Natural killer cell (primary cell): ENCODE data around the gene EPHA4. TPM values are rescaled to one million over a fixed set of nuclear protein-coding genes. Genes with fewer than 3 reads are reported as not detected.

Experiments
- ATAC-seq, 3 donors: fragments of 150-1000 bp in 2 of 3; fragments of 200-7000 bp in 1 of 3; cut with Tn5 transposase; 1 replicate in 1 of 3; 2 replicates in 2 of 3; pipeline ENCODE4 v1.10.0; 2021; ENCODE audit warnings: mild to moderate bottlenecking in 2 of 3, moderate library complexity in 2 of 3
- DNase-seq, 2 donors: peaks; one replicate each; pipeline versions ENCODE4 v3.0.0 to v3.0.0-alpha.2; 2013 to 2021; ENCODE audit warnings: mixed read lengths in 1 of 2
- H3K27ac ChIP-seq: one replicate; pipeline ENCODE4 v1.5.1; 2013; ENCODE audit warnings: mild to moderate bottlenecking, low read length
- H3K27me3 ChIP-seq: one replicate; pipeline ENCODE4 v1.6.1; 2013; ENCODE audit warnings: low read length; ENCODE audit not compliant: control insufficient read depth, insufficient read depth
- H3K36me3 ChIP-seq: one replicate; pipeline ENCODE4 v1.6.1; 2013; ENCODE audit warnings: low read length; ENCODE audit not compliant: control insufficient read depth, insufficient read depth
- H3K4me1 ChIP-seq: one replicate; pipeline ENCODE4 v1.6.1; 2013; ENCODE audit warnings: low read length; ENCODE audit not compliant: control insufficient read depth, insufficient read depth
- H3K4me3 ChIP-seq: one replicate; pipeline ENCODE4 v1.5.1; 2013; ENCODE audit warnings: low read length
- H3K9me3 ChIP-seq: one replicate; pipeline ENCODE4 v1.6.1; 2013; ENCODE audit warnings: low read length; ENCODE audit not compliant: control insufficient read depth, insufficient read depth
- H3K27ac Mint-ChIP-seq, 2 donors: one replicate each; pipeline ENCODE4 v1.8.0; 2022; ENCODE audit warnings: mild to moderate bottlenecking in 2 of 2, mixed read lengths in 2 of 2, moderate library complexity in 1 of 2
- H3K27me3 Mint-ChIP-seq, 2 donors: one replicate each; pipeline ENCODE4 v1.8.0; 2022; ENCODE audit warnings: low read depth in 2 of 2, mixed read lengths in 2 of 2
- H3K36me3 Mint-ChIP-seq: one replicate; pipeline ENCODE4 v1.8.0; 2022; ENCODE audit warnings: mixed read lengths
- H3K4me1 Mint-ChIP-seq, 2 donors: one replicate each; pipeline ENCODE4 v1.8.0; 2022; ENCODE audit warnings: mixed read lengths in 2 of 2
- H3K4me3 Mint-ChIP-seq: one replicate; pipeline ENCODE4 v1.8.0; 2022; ENCODE audit warnings: mild to moderate bottlenecking, moderate library complexity, mixed read lengths
- H3K9me3 Mint-ChIP-seq, 2 donors: one replicate each; pipeline ENCODE4 v1.8.0; 2022; ENCODE audit warnings: mixed read lengths in 2 of 2
- WGBS: methylation state at CpG from one replicate; pipeline ENCODE4 v1.1.7; 2013; ENCODE audit warnings: missing lambda C conversion rate; ENCODE audit not compliant: insufficient coverage; 5-methylcytosine and 5-hydroxymethylcytosine counted together
- intact Hi-C: fragments of 100-400 bp; cut with micrococcal nuclease; formaldehyde crosslinking; loops from one replicate; pipeline ENCODE4 v1.14.2; 2022
- total RNA-seq, 4 donors: library from RNA; stranded (reverse); fragments of 120-200 nt in 1 of 4; gene quantifications; one replicate each; pipeline versions ENCODE4 v1.2.3 to v1.2.4, GENCODE V29; 2013 to 2022
- TF ChIP-seq, protein P1 (sequence below): fragments of 200-600 bp; IDR thresholded peaks from one replicate; pipeline ENCODE4 v1.8.0; 2022; ENCODE audit warnings: antibody characterized with exemption

Gene EPHA4
- total RNA-seq, 3 donors from 2014 or later (not counting 1 experiment from before 2014, with no cell fraction given), result 27.2 to 48.6 (median 44.7) TPM

DNA sequence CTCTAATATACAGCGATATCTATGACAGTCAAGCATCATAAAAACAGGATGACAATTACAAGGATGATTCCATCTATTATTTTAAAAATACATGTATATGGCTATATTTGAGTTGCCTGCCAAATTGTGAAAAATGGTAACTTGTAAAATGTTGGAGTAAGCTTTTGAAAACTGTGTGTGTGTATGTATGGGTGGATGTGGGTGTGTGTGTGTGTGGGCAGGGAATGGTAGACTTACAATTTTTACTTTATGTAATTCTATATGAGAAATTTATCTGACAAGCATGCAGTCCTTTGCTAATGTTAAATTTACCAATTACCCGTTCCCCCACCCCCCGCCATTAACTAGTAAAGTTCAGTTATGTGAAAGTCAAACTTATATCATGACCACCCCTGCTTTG, 14.0 kb downstream of the EPHA4 start:
- Mint-ChIP-seq H3K36me3 (peaks cover 10% of the 10 kb centered on the region), H3K27ac (no peak overlapping the region), H3K27me3 (no peaks in the 10 kb centered on the region), H3K4me3 (no peak overlapping the region), H3K9me3 (no peaks in the 10 kb centered on the region), H3K4me1 (peaks cover 20 to 26% of the 10 kb centered on the region in 2 donors)
- H3K4me3 ChIP-seq, result no peak overlapping the region
- no peak overlapping the region for H3K27ac ChIP-seq
- DNase-seq (no peak), ATAC-seq (no peak)
- H3K9me3 ChIP-seq, result no peaks in the 10 kb centered on the region
- intact Hi-C loops, result no loop called here
- no peaks in the 10 kb centered on the region for H3K27me3 ChIP-seq
- no peaks in the 10 kb centered on the region for H3K36me3 ChIP-seq
- WGBS, result 100% methylated on average over 1 of the region's 3 CpGs
- peaks cover 9% of the 10 kb centered on the region for H3K4me1 ChIP-seq
- TF ChIP-seq, protein P1, sequence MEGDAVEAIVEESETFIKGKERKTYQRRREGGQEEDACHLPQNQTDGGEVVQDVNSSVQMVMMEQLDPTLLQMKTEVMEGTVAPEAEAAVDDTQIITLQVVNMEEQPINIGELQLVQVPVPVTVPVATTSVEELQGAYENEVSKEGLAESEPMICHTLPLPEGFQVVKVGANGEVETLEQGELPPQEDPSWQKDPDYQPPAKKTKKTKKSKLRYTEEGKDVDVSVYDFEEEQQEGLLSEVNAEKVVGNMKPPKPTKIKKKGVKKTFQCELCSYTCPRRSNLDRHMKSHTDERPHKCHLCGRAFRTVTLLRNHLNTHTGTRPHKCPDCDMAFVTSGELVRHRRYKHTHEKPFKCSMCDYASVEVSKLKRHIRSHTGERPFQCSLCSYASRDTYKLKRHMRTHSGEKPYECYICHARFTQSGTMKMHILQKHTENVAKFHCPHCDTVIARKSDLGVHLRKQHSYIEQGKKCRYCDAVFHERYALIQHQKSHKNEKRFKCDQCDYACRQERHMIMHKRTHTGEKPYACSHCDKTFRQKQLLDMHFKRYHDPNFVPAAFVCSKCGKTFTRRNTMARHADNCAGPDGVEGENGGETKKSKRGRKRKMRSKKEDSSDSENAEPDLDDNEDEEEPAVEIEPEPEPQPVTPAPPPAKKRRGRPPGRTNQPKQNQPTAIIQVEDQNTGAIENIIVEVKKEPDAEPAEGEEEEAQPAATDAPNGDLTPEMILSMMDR, result no peak

DNA sequence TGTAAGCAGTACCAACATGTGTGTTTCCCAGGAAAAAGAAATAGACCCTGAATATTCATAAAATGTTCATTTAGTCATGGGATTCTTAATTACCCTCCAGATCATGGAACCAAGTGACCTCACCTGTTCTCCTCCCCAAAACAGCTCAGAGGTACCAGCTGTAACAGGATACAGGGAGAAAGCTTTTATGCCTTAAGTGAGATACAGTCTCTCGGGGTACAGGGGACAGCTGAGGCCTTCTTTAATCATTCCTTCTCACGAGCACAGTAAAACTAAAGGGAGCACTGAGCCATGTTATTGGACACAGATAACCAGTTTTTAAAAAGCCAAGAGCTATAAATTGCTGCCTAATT, 16.6 kb downstream of the EPHA4 start:
- no peak for ATAC-seq
- Histone ChIP-seq H3K4me1 (peaks cover 9% of the 10 kb centered on the region), H3K36me3 (no peaks in the 10 kb centered on the region), H3K27me3 (no peaks in the 10 kb centered on the region), H3K4me3 (no peak overlapping the region), H3K27ac (no peak overlapping the region), H3K9me3 (no peaks in the 10 kb centered on the region)
- no peaks in the 10 kb centered on the region for H3K27me3 Mint-ChIP-seq
- intact Hi-C loops, result no loop called here
- H3K36me3 Mint-ChIP-seq, result peaks cover 6% of the 10 kb centered on the region
- peak overlapping the region in 1 of 2 donors; percentile 21 for H3K27ac Mint-ChIP-seq
- H3K4me1 Mint-ChIP-seq, result peaks cover 20 to 29% of the 10 kb centered on the region in 2 donors
- no peaks in the 10 kb centered on the region for H3K9me3 Mint-ChIP-seq
- no peak for DNase-seq
- TF ChIP-seq, protein P1, result no peak
- H3K4me3 Mint-ChIP-seq, result no peak overlapping the region
- WGBS, result 88% methylated on average over 2 of the region's 2 CpGs

DNA sequence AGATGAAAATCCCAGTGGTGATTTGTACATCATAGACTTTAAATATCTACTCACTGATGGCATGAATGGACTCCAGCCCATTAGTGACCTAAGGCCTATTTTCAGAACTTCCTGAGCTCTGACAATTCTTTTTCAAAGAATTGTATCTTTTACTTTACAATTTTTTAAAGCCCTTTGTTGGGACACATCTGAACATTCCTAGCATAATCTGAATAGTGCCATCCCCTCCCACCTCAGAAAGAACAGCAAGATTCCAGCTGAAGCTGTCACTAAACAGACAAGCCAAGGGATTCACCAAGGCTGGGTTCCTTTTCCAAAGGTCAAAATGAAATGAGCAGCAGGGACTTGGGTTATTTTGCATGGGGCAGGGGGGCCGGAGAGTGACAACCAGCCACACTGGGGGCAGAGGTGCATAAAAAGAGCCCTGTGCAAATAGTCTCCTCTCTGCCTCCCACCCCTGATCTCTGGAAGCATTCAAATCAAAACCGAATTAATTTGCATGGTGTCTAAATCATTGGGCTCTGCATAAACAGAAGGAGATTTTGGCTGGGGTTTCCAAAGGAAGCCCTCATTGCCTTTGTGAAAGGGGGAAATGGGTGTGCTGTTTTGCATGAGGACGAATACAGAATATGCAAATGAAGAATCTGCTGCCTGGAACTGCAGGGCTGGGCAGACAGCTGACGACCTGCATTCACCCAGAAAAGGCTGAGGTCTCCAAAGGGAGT, 17.2 kb downstream of the EPHA4 start:
- Histone ChIP-seq H3K9me3 (no peaks in the 10 kb centered on the region), H3K27ac (no peak overlapping the region), H3K4me1 (peaks cover 9% of the 10 kb centered on the region), H3K27me3 (no peaks in the 10 kb centered on the region), H3K4me3 (no peak overlapping the region), H3K36me3 (no peaks in the 10 kb centered on the region)
- no peak overlapping the region for H3K4me3 Mint-ChIP-seq
- DNase-seq, result peak in 1 of 2 donors; percentile 31
- peak overlapping the region in 1 of 2 donors; percentile 21 for H3K27ac Mint-ChIP-seq
- H3K36me3 Mint-ChIP-seq, result peaks cover 6% of the 10 kb centered on the region
- TF ChIP-seq, protein P1, result no peak
- intact Hi-C loops, result no loop called here
- no peaks in the 10 kb centered on the region for H3K9me3 Mint-ChIP-seq
- WGBS, result 49% methylated on average over 4 of the region's 4 CpGs
- ATAC-seq, result peak in 2 of 3 donors; percentile 24 to 26
- peaks cover 20 to 29% of the 10 kb centered on the region in 2 donors for H3K4me1 Mint-ChIP-seq
- no peaks in the 10 kb centered on the region for H3K27me3 Mint-ChIP-seq

DNA sequence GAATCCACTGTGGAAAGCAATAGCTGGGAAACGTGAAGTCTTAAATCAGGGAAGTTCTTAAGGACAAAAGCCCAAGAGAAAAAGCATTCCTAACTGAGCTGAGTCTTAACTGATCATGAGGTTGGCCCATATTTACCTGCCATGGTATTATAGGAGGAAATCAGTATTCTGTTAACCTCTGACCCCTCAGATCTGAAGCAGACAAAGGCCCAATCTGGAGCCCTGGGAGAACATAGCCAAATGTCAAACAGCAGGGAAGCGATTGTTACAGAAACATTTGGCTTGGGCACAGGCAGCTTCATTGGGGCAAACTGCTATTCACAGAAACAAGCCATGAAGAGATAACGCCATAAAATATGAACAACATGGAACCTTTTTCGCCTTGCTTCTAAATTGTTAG, 18.8 kb downstream of the EPHA4 start:
- Mint-ChIP-seq H3K27me3 (no peaks in the 10 kb centered on the region), H3K9me3 (no peaks in the 10 kb centered on the region), H3K27ac (no peak overlapping the region), H3K36me3 (peaks cover 6% of the 10 kb centered on the region), H3K4me3 (no peak overlapping the region), H3K4me1 (peaks cover 27 to 36% of the 10 kb centered on the region in 2 donors)
- 95% methylated on average over 4 of the region's 4 CpGs for WGBS
- TF ChIP-seq, protein P1, result no peak
- Histone ChIP-seq H3K4me3 (no peak overlapping the region), H3K27me3 (no peaks in the 10 kb centered on the region), H3K4me1 (peaks cover 14% of the 10 kb centered on the region), H3K9me3 (no peaks in the 10 kb centered on the region), H3K36me3 (no peaks in the 10 kb centered on the region), H3K27ac (no peak overlapping the region)
- ATAC-seq (no peak), DNase-seq (no peak)
- intact Hi-C loops, result no loop called here
